ENCODE measurements around the gene SMARCB1. TPM values are rescaled to one million over a fixed set of nuclear protein-coding genes. Genes with fewer than 3 reads are reported as not detected.

Gene SMARCB1
- total RNA-seq, 1 donor from 2014 or later, result 21.8 TPM

DNA sequence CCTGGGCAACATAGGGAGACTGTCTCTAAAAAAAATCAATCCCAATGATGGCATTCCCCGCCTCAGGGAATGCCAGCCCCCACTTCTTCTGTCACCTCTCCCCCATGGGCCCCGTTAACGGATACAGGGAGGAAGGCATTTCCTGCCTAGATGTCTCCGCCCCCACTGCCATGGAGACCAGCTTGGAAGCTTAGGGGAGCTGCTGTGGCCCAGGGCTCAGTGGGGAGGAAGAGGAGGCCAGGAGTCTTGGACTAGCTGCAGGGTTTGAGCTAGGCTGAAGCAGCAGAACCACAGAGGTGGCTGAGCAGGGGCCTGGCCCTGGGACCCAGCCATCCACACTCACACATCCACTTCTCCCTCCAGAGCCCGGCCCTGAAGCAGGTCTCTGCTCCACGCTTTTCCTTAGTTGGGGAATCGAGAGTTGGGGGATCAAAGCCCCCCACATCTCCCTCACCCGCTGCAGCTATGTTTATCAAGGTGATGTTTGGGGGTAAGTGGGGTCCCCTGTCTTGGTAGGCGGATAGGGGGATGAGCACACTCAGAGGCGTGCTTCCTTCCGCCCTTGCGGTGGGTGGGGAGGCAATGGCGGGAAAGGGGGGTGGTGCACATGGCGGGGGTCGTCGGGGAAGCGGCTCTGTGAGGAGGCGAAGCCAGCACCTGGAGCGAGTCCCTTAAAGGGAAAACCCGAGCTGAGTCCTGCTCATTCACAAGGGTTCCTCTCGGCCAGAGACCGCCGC is 23.8 kb upstream of the SMARCB1 start, which contains the start of gene C22orf15:
Gene C22orf15 (plus strand): TSS at position 149 of the 737 bp plus-strand sequence. CDS start 317 bp downstream, at position 466.
- peak; percentile 45 to 59 for DNase-seq (ENCODE audit: low read depth in 2 of 2)

DNA sequence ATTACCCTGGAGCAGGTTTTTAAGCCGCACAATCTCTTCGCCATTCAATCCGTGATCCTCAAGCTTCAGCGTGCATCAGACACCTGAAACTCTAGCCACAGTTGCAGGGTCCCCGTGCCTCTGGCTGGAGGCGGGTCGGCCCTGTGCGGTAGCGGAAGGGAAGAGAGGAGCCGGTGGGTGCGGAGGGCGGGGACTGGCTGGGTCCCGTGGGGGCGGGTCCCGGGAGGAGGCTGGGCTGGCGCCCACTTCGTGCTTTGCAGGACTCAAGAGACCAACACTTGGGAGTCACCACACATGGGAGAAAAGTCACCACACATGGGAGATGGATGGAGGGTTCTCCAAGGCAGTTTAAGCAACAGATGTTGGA is 23.2 kb upstream of the SMARCB1 start:
- no peak for DNase-seq (ENCODE audit: low read depth in 2 of 2)

DNA sequence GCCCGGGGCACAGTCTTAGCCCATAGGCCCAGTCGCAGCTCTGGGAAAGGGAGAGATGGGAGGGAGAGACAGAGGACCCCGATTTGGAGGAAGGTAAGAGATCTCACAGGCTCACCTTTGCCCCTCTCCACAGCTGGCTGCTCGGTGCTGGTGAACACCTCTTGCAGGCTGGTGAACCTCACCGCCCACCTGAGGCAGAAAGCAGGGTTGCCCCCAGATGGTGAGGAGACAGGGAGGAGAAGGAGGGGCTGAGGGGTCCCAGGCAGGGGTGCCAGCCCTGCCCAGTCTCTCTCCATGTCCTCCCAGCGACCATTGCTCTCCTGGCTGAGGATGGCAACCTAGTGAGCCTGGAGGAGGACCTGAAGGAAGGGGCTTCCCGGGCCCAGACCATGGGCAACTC is 22.8 kb upstream of the SMARCB1 start:
- DNase-seq (ENCODE audit: low read depth in 2 of 2), result no peak

DNA sequence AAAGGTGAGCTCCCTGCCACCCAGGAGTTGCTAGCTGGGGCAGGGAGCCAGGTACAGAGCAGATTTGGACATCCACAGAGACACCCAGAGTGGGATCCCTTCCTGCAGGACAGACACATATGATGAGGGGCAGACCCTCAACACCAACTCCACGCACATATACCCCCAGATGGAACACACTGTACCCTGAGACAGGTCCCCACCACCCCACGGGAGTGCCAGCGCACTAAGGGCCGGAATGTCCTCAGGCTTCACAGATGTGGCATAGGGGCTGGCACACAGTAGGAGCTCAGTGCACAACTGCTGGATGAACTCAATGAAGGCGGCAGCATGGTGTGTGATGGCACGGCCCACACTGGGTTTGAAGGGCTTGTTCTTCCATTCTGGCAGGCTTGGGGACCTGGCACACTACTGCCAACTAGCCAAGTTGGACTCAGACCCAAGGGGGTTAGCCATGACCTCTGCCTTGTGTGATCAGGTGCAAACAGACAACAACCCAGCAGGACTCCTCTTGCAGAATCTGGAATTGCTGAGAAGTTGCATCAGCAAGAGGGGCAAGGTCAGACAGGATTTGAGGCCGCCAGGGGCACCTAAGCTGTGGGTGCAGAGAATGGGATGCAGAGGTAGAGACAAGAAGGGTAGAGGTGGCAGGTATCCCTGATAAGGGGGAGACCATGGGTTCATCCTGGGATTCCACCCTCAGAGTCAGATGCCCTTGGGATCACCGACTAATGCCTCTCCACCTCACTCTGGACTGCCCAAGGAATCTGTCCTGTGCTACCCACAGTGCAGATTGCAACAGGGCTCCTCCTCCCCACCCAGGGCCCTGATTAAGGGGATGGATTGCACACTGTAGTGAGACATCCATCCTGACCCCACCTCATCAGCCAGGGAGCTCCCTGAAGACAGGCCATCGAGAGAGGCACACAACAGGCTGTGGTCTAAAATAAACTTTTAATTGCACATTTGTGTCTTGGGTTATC is 21.6 kb upstream of the SMARCB1 start:
- DNase-seq (ENCODE audit: low read depth in 2 of 2), result no peak

DNA sequence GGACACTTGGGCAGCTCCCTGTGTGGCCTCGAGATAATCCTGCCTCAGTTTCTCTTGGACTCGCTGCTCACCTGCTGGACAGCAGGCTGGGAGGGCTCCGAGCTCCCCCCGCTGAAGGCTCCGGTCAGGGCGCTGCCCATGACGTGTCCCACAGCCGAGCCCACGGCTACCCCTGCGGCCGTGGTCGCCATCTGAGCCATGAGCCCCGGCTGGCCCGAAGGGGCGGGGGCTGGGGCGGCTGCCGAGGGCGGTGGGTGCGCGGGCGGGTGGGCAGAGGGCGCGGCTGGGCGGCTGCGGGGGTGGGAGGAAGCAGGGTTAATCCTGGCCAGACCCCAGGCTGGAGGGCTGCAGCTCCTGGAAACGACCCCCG is 19.5 kb upstream of the SMARCB1 start:
- DNase-seq (ENCODE audit: low read depth in 2 of 2), result no peak

DNA sequence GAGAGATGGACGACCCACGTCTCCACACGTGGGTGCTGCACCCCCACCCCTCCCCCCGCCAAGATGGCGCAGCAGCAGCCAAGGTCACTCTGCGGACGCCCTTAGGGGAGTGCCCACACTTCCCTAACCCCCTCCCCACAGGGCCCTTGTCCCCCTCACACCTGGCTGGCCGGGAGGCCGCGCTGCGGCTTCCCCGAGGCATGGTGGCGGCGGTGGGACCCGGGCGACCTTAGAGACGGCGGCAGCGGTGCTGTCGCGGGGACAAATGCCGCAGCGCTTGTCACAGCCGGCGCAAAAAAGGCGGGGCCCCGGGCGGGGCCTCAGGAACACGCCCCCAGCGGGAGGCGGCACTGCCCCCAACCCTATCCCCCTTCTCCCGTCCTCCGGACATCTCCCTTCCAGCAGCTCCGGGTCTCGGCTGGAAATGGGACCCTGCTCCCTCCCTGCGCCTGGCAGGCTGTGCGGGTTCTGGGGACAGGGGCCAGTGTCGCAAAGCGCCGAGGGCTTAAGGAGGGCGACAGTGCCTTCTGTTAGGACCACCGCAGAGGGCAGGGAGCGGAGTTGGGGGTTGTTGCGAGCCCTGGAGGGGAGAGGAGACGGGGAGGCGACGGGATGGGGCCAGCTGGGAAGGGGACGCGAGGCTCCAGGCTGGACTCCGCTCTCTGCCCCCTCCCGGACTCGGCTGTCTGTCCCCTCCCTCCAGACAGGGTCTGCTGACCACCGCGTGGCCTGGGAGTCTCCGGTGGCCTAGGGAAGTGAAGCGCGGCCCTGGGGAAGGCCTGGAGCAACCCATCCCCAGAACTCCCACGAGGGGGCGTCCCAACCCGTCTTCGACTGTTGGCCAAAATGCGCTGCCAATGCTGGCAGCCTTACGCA is 18.9 kb upstream of the SMARCB1 start, which contains the start of gene CHCHD10:
Gene CHCHD10 (minus strand): TSS at position 300 of the 876 bp plus-strand sequence. CDS start 98 bp downstream, at position 202.
- DNase-seq (ENCODE audit: low read depth in 2 of 2), result peak; percentile 69 to 89

DNA sequence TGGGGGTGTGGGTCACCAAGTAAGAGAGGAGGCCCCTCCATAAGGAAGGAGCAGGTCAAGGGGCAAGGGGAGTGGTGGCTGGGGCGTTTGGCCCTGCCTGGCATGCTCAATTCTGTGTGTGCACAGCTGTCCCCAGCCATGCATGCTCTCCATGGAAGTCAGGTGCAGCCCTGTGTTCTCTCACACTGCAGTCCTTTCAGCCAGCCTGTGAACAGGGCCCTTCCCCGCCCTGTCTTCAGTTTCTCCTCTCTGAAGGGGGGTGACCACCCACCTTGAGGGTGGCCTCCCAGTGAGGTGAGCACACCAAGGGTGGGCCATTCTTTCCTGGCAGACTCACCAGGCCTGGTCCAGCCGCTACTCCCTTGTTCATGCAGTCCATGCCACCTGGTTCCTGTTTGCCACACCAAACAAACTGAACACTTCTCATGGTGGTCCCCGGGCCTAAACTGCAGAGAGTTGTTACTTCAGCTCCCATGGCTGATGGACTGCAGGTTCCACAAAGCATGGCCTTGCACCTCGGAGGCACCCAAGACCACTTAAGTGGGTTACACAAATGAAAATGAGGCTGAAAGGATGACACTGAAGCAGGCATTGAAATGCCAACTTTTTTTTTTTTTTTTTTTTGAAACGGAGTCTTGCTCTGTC is 17.3 kb upstream of the SMARCB1 start:
- no peak for DNase-seq (ENCODE audit: low read depth in 2 of 2)

DNA sequence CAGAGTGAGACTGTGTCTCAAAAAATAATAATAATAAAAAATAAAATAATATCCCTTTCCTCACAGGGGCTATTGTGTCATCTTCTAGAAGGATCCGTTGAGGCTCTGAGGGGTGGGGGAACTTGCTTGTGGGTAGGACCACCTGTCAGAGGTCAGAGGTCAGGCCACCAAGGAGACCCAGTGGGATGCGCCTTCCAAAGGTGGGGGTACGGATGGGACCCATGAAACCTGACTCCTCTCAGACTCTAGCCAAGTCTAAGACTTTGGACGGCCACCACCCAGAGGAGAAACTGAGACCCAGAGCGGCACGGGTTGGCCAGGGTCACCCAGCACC is 14.5 kb upstream of the SMARCB1 start:
- DNase-seq (ENCODE audit: low read depth in 2 of 2), result no peak

DNA sequence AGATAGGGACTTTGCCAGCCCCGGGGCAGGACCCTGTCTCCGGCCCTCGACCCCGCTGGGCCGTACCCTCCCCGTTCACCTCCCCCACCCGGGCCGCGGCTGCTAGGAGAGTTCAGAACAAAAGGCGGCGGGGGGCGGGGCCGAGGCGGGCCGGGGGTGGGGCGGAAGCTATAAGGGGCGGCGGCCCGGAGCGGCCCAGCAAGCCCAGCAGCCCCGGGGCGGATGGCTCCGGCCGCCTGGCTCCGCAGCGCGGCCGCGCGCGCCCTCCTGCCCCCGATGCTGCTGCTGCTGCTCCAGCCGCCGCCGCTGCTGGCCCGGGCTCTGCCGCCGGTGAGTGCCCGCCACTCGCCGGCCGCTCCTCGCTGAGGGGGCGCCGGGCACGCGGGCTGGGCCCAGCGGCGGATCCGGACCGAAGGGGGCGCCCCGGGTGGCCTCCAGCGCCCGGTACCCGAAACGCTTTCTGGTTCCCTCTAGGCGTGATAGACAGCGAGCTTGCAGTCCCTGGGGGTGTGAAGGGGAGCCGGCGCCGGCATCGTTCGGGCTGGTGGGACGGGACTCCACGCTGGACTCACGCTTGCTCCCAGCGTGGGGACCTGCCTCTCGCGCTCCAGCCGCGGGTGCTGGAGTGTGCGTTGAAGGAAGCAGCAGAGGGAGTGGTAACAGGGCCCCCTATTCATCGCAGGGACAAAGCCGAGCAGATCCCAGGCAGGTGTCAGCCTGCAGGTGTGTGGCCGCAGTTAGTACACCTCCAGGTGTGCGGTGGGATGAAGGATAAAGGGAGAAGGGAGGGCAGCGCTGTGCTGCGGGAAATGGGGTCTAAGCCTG is 13.9 kb upstream of the SMARCB1 start, which contains the start of gene MMP11:
Gene MMP11 (plus strand): TSS at position 201 of the 825 bp plus-strand sequence. CDS start 22 bp downstream, at position 223.
- peak in 1 of 2 donors; percentile 48 for DNase-seq (ENCODE audit: low read depth in 2 of 2)

DNA sequence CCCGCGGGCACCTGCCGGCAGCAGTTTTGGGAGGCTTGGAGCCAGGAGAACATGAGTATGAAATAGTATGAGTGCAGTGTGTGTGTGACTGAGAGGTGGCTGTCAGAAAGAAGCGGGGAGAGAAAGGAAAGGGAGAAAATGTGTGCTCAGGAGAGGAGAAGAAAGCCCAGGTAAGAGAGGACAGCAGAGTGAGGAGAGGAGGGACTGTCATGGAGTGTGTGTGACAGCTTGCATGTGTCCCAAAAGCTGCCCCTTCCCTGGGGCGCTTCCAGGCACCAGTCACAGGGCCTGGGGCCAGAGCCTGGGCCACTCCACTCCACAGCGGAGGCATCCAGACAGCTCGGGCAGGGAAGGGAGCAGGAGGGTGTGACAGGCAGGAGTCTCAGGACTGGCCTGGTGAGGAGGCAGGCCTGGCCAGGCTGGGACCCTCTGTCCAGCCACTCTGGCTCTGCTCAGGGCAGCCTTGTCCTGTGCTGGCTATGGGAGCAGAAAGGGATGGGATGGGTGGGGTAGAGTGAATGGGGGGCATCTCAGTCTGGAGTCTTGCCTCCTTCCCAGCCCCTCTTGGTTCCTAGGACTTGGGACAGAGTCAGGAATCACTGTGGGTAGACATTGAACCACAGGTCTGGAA is 13.2 kb upstream of the SMARCB1 start:
- no peak for DNase-seq (ENCODE audit: low read depth in 2 of 2)

DNA sequence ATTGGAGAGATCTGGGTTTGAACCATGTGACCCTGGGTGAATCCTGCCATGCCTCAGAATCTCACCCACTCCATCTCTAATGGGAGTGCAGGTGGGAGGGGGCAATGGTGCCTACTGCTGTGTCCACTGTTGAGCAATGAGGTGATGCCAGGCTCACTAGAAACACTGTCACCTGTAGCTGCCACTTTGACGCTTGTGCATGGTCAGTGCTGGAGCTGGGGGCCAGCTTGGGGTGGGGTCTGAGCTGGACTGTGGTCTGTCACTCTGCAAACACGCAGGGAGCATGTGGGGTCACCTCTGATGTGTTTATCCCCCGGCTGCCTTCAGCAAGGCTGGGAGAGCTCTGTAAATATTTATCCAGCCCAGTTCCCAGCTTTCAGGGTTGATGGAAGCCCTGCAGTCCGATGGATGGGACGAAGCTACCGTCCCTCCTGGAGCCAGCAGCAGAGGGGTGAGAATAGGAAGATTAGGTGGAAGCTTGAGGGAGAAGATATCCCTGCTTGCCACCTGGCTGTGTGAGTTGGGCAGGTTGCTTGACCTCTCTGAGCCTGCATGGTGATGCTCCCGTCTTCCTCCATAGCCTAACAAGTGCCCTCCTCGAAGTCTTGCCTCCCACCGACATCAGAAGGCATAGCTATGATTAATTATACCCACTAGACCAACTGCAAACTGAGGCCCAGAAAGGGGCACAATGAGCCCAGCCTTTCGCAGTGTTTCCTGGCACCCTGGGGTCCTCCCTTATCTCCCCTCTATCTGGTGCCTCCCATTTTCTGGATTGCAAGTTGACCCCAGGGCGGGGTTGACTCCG is 12.4 kb upstream of the SMARCB1 start:
- DNase-seq (ENCODE audit: low read depth in 2 of 2), result no peak

DNA sequence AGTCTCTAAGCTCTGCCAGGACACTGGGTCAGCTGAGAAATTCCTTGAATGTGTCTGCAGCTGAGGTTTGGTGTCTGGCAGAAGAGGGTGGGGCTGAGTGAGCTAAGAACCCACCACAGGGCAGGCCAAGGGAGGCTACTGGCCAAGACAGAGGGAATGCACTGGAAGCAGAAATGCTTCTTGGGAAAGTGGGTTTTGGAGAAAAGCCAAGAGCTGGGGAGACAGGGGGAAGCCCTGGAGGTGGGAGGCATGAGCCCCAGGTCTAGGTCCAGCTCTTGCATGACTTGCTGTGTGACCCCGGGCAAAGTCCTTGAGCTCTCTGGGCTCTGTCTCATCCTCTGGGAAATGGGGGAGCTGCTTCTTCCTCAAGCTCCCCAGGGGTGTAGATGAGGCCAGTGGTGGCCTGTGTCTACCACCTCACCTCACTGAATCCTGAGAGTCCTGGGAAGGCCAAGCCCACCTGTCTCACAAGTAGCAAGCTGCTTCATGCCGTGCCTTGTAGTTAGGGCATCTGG is 11.8 kb upstream of the SMARCB1 start:
- no peak for DNase-seq (ENCODE audit: low read depth in 2 of 2)

DNA sequence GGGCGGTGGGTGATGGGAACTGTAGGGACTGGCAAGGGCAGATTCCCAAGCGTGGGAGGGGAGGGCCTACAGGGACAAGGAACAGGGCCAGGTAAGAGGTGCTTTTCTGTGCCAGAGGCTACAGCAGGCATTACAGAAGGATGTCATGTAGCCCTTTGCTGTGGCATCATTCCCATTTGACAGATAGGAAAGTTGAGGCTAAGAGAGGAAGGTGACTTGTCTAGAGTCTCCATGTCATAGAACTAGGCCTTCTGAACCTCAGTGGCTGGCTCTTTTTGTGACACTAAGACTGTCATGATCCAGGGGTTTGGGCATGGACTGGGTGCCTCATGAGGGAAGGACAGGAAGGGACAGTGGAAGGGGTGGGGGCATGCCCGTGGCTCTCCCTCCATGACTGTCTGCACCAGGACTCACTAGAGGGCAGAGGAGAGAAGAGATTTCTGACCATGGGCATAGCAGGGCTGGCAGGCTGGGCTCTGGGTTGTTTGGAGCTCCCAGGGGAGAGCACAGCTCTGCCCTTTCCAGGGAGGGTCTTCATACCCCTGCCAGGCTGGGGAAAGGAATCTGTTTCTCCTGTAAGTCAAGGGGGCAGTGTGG is 10.9 kb upstream of the SMARCB1 start:
- DNase-seq (ENCODE audit: low read depth in 2 of 2), result no peak

DNA sequence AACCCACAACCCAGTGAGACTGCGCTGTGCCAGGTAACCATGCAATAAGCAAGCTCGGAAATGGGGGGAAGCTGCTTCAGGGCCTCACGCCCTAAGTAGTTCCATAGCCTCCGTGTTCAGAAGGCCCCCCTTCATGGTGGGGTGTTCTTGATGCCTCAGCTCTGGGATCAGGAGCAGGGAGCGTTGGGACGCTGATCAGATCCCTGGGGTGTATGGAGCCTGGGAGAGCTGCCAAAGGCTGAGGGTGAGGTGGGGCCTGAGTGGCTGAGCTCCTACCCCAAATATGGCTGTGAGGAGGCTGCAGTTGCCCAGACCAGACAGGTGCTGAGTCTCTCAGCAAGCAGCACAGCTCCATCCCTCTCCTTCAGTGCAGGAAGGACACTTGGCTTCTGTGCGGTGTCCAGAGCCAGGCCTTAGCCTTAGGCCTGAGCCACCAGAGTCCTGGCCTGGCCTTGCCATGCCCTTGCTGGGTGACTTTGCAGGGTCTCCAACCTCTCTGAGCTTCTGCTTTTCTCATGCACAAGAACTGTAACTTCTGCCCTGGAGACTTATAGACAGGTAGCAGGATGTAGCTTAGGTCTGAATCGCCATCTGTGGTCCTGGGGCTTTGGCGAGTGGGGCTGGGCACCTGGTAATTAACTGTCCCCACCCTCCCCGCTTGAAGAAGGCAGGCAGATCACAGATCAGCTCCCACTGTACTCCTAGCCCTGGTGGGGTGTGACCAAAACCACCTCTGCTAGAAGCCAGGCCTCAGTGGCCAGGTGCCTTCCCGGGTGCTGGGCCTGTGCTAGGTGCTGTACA is 8.8 kb upstream of the SMARCB1 start:
- no peak for DNase-seq (ENCODE audit: low read depth in 2 of 2)

DNA sequence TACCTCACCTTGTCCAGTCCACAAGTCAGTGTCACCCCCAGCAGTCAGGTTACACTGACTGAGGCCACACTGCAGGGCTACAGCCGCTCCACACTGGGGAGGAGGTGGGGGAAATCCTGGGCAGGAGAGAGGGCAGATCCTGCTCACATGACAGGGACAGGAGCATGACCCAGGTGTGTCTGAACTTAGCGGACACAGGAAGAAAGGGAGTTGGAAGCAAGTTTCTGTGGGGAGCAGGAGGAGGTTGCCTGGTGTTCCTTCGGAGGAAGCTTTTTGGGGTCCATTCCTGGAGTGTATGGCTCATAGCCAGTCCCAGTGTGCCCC is 8.2 kb upstream of the SMARCB1 start:
- DNase-seq (ENCODE audit: low read depth in 2 of 2), result no peak

DNA sequence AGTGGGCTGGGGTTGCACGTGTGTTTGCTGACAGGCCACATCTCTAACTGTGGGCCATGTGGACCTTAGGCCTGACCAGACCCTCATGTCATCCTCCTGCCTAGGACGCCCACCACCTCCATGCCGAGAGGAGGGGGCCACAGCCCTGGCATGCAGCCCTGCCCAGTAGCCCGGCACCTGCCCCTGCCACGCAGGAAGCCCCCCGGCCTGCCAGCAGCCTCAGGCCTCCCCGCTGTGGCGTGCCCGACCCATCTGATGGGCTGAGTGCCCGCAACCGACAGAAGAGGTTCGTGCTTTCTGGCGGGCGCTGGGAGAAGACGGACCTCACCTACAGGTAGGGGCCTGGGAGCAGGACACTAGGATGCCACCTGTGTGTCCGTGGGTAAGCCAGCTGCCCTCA is 7.7 kb upstream of the SMARCB1 start:
- no peak for DNase-seq (ENCODE audit: low read depth in 2 of 2)

DNA sequence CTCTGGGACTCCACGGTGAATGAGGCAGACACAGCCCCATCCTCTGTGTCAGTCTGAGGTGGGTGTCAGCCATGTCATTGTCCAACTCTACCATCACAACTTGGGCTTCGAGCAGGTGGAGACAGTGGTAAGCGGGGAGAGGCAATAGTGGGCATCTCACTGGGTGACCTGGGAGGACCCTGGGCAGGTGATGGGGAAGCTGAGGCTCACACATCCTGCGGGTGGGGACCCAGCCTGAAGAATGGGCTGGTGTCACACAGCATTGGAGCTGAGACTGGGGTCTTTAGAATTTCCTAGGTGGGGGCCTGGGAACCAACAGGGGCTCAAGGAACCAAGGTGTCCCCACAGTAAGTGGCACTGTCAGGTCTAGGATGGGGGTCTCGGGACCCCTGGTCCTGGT is 7.0 kb upstream of the SMARCB1 start:
- DNase-seq (ENCODE audit: low read depth in 2 of 2), result no peak
